GM19240 (cell line): ENCODE measurements around the gene HENMT1.

Experiments
- DNase-seq: peaks from one replicate; pipeline ENCODE4 v3.0.0; 2011; ENCODE audit warnings: low spot score; ENCODE audit not compliant: insufficient read length

The HENMT1 gene

DNA sequence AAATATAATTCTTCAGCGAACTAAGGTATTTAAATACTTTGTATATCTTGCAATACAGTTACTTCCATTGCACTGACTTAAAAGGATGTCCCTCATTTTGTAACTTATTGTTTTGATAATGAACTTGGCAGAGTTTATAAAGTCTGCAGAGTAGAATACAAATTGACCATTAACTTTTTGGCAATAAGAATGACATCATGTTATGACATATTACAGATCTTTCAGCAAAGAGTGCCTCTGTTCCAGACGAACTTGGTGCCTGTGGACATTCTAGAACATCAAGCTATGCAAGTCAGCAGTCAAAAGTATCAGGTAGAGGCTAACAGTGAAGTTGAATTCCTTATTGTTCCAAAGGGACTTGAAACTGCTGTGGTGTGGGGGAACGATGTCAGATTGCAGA, 32.9 kb downstream of the HENMT1 start:
- no peak for DNase-seq

GRCh38 chr1:108627256-108627655, 33.6 kb downstream of the HENMT1 start:
- DNase-seq, result no peak

DNA sequence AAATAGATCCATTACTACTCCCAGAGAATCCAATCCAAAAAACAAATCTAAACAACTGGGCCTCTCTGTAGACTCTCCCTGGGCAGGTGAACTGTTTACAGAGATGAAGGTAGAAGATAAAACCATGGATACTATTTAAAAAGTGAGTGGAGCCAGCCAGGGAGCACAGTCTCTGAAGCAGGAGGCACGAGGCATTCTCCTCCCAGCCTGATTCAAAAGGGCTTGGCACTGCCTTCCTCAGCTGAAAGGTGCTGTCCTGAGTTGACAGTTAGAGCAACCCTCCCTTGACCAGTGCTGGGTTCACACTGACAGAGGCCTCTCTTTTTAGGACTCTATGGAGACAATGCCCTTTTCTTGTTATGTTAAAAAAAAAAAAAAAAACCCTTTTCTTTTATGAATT, 36.8 kb downstream of the HENMT1 start:
- no peak for DNase-seq

DNA sequence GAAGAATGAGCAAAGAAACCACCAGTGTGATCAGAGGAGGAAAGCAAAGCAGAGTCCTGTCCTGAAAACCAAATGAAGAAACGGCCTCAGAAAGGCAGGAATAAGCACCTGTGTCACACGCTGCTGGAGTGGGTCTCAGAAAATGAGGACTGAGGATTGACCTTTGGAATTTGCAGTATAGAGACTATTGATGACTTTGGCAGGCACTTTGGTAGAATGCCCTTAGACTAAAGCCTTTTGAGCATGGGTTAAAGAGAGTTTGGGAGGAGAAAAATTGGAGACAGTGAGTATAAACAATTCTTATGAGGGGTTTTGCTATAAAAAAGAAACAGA, 43.2 kb downstream of the HENMT1 start:
- no peak for DNase-seq

DNA sequence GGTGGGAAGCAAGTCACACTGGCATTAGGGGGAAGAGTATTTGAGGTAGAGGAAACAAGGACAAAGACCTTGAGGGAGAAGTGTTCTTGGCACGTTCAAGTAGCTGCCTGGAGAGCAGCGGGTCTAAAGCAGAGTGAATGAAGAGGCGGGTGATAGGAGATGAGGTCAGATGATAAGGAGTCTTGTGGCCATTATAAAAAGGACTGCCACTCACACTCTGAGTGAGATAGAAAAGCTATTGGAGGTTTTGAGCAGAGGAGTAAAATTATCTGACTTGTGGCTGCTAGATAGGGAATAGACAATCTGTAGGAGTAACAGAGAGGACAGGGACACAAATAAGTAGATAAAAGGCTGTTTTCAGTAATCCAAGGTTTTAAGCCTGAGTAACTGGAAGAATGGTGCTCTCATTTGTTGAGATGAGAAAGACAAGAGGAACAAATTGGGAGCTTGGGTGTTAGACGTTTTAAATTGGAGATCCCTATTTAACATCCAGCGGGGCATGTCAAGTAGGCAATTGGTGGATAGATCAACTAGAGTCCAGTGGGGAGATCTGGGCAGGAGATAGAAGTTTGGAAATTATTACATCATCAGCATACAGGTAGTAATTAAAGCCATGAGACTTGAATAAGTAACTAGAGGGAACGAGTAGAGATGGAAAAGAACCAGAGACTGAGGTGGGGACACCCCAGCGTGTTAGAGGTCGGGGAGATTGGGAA, 43.7 kb downstream of the HENMT1 start:
- no peak for DNase-seq

GRCh38 chr1:108615544-108615943, 45.3 kb downstream of the HENMT1 start:
- DNase-seq, result no peak

DNA sequence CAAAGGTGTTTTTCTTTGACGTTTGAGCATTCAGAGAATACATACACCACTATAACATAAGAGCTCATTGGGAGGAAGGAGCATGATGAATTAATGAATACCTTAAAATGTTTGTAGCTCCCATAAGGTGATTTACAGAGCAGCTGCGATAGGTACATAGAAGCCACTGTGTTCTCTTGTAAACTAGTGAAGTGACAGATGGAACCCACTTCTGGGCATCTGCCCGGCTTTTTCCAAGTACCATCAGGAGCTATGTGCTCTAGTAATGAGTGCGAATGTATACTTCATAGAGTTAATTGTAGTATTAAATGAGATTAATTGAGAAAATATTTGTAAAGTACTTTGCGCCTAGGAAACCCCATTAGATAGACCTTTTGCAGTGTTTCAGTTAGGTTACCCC, 48.4 kb downstream of the HENMT1 start:
- DNase-seq, result no peak

- DNase-seq, result no peak
These were observed 48.9 kb downstream of the HENMT1 start for GRCh38 chr1:108611984-108612383.

- DNase-seq, result no peak
These were observed 50.8 kb downstream of the HENMT1 start for GRCh38 chr1:108610073-108610472.

GRCh38 chr1:108609483-108610049, 51.3 kb downstream of the HENMT1 start:
- DNase-seq, result no peak

DNA sequence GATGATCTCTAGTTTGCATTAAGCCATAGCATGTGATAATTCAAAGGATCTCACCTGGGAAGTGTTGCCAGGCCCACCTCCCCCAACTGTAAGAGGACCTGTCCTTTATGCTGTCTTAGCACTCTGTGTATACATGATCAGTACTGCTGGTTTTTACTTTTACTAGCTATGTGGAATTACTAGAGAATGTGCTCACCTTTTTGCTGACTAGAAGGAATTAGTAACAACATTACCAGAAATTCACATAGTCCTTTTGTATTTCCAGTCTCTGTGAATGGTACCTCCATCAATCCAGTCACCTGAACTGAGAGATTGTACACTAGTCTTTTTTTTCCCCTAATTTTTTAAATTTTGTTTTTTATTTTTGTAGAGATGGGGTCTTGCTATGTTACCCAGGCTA, 54.4 kb downstream of the HENMT1 start:
- DNase-seq, result no peak

DNA sequence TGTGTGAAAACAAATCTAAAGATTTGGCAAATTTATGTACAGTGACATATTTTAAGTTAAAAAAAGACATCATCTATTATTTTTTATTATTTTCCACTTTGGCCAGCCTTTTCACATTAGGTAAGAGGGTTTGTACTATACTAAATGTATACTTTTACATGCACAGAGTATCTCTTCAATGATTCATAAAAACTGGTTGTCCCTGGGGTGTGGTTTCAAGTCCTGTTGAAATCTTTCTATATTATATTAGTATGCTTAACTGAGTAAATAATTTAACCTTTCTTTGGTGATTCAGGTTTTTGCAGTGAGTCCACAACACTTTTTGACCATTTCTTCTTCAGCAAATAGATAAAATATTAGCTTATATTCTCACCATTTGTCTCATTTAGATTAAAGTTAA, 55.3 kb downstream of the HENMT1 start:
- DNase-seq, result no peak

DNA sequence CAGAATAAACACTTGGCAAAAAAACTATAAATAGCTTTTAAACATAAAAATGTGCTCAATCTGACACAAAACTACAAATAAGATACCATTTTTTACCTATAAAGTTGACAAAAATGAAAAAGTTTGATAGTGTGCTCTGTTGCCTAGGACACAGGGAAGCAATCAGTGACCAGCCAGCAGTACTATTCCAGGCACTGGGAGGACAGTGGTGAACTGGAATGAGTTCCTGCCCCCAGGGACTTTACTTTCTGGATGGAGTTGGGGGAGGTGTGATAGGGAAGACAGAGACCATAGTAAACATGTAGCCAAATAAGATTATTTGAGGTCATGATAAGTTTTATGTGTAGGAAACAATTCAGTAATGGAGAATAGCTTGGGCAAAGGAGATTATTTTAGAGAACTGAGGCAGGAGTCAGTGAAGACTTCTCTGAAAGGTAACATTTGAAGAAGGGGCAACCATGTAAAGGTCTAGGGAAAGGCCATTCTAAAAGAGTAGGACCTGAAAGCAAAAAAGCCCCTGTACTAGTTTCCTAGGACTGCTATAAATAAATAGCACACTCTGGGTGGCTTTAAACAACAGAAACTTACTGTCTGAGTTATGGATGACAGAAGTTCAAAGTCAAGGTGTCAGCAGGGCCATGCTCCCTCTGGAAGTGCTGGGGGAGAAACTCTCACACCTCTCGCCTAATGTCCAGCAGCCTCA, 59.0 kb downstream of the HENMT1 start:
- DNase-seq, result no peak

DNA sequence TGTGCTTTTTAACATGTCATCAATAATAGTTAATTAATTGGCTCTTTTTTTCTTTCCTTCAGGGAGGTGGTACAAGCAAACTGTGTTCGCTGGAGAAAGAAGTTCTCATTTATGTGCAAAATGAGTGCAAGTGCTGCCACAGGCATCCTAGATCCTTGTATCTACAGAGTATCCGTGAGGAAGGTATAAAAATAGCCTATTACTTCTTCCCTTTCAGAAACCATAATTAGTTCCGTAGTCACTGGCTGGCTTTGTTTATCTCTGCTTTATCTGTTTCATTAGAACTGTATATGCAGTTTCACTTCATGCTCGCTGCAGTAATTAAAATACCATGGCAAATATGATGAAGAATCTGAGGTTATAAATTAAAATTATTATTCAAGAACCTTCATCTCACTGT, 60.4 kb downstream of the HENMT1 start:
- DNase-seq, result no peak

- no peak for DNase-seq
These were observed 62.6 kb downstream of the HENMT1 start for GRCh38 chr1:108598340-108598739.
